GM19025 (cell line): Measurements from ENCODE around the gene XRCC2.
"Not testable (repeated sequence)": the region's sequence is repeated elsewhere in the genome, so short reads cannot be mapped to it uniquely, and the experiment has no call there.

Experiments used
- ATAC-seq: cut with Tn5 transposase; IDR thresholded peaks from one replicate; pipeline ENCODE4 v1.9.1; 2021; ENCODE audit warnings: mild to moderate bottlenecking, low read depth, moderate library complexity; ENCODE audit not compliant: unreplicated experiment

XRCC2 gene

GRCh38 chr7:152675759-152676636 lies at the start of gene XRCC2:
TSS of gene XRCC2 (minus strand) at chr7:152676141. CDS start at chr7:152676079, 62 bp downstream.
- ATAC-seq = peak; percentile 92

- no peak for ATAC-seq
These were observed 47.4 kb upstream of the XRCC2 start for GRCh38 chr7:152723364-152723763.

GRCh38 chr7:152712412-152713042 lies 36.6 kb upstream of the XRCC2 start:
- not testable (repeated sequence) for ATAC-seq

GRCh38 chr7:152711444-152711944 lies 35.6 kb upstream of the XRCC2 start:
- ATAC-seq = no peak

GRCh38 chr7:152710153-152710442 lies 34.2 kb upstream of the XRCC2 start:
- no peak for ATAC-seq

GRCh38 chr7:152709287-152710152 lies 33.6 kb upstream of the XRCC2 start:
- no peak for ATAC-seq

GRCh38 chr7:152704796-152705384 lies 28.9 kb upstream of the XRCC2 start:
- no peak for ATAC-seq

GRCh38 chr7:152699079-152699478 lies 23.1 kb upstream of the XRCC2 start:
- no peak for ATAC-seq

- not testable (repeated sequence) for ATAC-seq
These were observed 21.5 kb upstream of the XRCC2 start for GRCh38 chr7:152697268-152697974.

- not testable (repeated sequence) for ATAC-seq
These were observed 16.3 kb upstream of the XRCC2 start for GRCh38 chr7:152692196-152692595.

GRCh38 chr7:152683297-152683696 lies 7.4 kb upstream of the XRCC2 start:
- ATAC-seq = no peak

GRCh38 chr7:152677808-152678670 lies 2.1 kb upstream of the XRCC2 start:
- no peak for ATAC-seq

- no peak for ATAC-seq
These were observed 832 bp downstream of the XRCC2 start for GRCh38 chr7:152674860-152675758.

- ATAC-seq = no peak
These were observed 2.0 kb downstream of the XRCC2 start for GRCh38 chr7:152673897-152674296.

GRCh38 chr7:152672626-152673025 lies 3.3 kb downstream of the XRCC2 start:
- no peak for ATAC-seq

GRCh38 chr7:152669758-152670157 lies 6.2 kb downstream of the XRCC2 start:
- ATAC-seq = no peak

- ATAC-seq = no peak
These were observed 7.0 kb downstream of the XRCC2 start for GRCh38 chr7:152668975-152669374.

- ATAC-seq = peak; percentile 74
These were observed 8.0 kb downstream of the XRCC2 start for GRCh38 chr7:152667958-152668357.
